Stimulated activated CD8-positive, alpha-beta memory T cell treated with anti-CD3 and anti-CD28 coated beads, Interleukin-4, amount 100 ng/mL, for 24 hours (primary cell): Measurements from ENCODE around the gene PHKB.
"Not testable (repeated sequence)": the region's sequence is repeated elsewhere in the genome, so short reads cannot be mapped to it uniquely, and the experiment has no call there.

ENCODE experiments used
- DNase-seq: peaks from one replicate; pipeline ENCODE4 v3.0.0-alpha.2; 2020; ENCODE audit warnings: low read depth

Gene PHKB

DNA sequence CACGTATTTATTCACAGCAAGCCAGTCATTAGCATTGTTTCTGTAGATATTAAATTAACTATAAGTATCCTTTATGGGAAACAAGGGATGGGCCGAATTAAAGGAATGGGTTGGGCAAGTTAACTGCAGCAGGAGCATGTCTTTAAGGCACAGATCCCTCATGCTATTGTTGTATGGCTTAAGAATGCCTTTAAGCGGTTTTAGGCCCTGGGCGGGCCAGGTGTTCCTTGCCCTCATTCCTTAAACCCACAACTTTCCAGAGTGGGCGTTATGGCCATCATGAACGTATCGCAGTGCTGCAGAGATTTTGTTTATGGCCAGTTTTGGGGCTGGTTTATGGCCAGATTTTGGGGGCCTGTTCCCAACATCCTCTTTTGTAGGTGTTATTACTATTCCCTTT lies 9.1 kb downstream of the PHKB start:
- DNase-seq = no peak

DNA sequence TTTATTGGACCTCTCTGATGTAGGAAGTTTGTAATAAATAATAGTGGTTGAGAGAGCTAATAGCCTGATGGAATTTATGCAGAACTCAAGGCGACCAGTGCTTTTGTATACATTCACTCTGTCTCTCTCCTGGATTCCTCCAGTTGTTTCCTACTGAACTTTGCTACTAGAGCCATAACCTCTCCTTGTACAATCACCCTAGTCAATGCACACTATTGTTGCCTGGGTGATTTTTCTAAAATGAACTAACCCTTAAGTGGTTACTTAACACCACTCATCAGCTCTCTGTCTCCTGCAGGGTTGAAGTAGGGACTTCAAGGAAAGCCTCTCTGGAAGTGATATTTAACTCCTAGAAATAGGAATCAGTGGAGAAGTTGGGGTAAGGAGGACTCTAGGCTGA lies 9.7 kb downstream of the PHKB start:
- DNase-seq = no peak

GRCh38 chr16:47473004-47473403 lies 11.9 kb downstream of the PHKB start:
- not testable (repeated sequence) for DNase-seq

DNA sequence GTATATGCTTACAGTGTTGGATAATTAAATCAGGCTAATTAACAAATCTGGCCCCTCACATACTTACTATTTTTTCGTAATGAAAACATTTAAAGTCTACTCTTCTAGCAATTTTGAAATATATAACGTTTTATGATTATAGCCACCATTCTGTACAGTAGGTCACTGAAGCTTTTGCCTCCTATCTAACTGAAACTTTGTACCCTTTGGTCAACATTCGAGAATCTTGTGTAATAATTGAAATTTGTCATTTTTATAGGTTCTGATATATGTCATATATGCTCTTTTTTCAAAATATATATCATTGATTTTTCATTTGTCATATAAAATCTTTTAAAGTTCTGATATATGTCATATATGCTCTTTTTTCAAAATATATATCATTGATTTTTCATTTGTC lies 12.7 kb downstream of the PHKB start:
- no peak for DNase-seq

DNA sequence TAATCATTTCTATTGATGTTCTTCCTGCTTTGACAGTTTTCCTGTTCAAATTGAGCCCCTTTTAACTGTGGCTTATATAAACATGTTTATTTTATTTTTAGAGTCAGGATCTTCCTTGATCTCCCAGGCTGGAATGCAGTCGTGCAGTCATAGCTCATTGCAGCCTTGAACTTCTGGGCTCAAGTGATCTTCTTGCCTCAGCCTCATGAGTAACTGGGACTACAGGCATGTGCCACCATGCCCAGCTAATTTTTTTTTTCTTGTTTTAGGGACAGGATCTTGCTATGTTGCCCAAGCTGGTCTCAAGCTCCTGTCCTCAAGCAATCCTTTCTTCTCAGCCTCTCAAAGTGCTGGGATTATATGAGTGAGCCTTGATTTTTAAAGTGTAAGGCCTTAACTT lies 14.7 kb downstream of the PHKB start:
- DNase-seq = no peak

- DNase-seq = no peak
Observed at GRCh38 chr16:47476654-47477345, 15.7 kb downstream of the PHKB start.

DNA sequence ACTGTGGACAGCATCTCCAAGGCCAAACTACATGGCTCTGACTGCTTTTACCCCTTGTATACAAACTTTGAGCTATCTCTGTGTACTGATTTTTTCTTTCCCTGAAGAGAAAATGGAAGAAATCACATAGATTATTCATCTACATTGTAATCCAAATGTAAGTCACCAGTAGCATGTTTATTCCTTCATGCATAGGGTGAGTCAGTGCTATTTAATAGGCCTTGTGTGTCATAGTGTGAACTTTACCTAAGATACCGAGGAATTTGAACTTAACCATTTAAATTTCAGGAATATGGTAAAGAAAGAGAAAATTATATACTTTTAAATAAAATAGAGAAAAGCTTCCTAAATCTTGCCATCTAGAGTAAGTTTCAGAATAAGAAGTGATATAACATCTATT lies 16.5 kb downstream of the PHKB start:
- DNase-seq = no peak

DNA sequence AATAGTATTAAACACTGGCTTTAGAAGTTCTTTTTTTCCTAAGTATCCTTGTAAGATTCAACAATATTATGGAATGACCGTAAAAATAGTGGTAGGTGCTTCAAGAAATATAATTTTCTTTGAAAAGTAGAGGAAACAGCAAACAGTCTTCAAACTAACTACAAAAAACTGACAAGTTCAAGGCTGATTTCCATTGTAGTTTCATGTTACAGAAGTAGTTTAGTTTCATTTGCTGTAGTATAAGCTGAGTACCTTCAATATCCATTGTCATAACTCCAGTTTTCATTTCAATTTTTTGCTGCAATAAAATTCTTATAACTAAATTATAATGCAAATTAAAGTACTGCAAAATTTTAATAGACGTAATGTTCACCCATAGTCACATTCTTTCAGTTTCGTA lies 19.3 kb downstream of the PHKB start:
- no peak for DNase-seq

- DNase-seq = no peak
Observed at GRCh38 chr16:47481698-47482374, 20.7 kb downstream of the PHKB start.

- no peak for DNase-seq
Observed at GRCh38 chr16:47483616-47484015, 22.5 kb downstream of the PHKB start.

DNA sequence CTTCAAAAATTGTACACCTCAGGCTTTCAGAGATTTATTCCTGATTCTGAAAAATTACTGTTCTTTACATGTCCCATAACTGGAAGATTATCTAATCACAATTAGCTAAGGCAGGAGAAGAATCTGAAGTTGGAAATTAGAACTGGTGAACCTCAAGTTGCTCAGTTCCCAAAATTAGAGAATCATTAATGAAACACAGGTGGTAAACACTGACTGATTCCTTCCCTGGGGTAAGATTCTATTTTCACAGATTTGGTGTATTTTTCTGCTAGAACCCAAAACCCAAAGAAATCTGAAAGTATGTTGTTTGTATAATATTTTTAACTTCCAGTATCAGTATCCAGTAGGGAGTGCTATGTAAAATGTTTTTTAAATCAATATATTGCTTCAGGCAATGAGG lies 25.7 kb downstream of the PHKB start:
- no peak for DNase-seq

- DNase-seq = no peak
Observed at GRCh38 chr16:47488051-47488450, 26.9 kb downstream of the PHKB start.

DNA sequence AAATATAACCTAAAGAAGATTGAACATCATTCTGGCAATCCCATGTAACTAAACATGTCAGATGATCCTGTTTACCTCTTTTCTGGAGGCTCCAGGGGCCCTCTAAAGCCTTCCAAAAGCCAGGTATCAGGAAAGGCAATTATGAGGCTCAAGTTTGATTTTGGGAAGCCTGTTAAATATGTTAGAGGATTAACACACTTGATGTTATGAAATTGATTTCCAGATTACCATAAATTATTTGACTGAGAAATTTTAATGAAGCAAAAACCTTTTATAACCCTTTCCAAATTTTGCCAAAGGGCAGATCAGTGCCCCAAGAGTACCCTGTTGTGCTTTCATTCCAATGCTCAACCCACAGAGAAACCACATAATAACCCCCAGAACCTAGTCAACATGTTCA lies 29.3 kb downstream of the PHKB start:
- DNase-seq = no peak

- DNase-seq = no peak
Observed at GRCh38 chr16:47492036-47492427, 30.9 kb downstream of the PHKB start.

DNA sequence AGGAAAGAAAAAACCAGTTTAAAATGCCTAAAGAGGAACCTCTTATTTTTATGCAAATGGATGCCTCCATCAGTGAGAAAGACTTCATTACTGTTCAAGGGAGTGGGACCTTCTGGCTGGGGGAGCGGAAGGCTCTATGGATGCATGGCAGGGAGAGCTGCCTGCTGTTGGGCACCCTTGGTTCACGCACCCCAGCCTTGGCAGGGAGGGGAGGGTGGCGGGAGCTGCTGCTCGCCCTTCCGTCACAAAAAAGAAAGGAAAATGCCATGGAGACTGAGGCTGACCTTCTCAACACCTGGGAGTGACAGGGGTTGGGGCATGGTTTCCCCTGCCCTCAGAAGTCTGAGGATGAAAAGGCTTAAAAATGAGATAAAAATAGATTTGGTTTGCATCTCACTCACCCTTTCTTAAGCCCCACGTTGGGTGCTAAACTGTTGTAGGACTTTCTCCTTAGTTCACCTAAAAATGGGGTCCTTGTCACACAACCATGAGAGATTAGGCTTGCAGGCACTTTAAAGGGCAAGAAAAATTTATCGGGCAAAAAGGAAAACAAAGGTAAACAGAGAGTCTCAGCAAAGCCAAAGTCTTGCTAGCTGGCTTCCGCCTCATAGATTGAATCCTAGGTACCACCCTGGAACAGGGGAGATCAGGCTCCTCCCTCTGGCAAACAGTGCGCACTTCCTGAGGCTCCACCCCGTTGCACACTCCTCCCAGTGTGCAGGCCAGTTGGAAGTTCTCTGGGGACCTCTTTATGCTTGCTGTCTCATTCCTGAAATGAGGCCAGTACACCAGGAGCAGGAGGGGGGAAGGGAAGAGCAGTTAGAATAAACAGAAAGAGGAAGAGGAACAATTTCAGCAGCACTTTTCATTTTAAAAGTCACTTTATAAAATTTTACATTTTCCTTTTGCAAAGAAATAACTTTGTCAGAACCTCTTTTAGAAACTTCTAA lies 31.6 kb downstream of the PHKB start:
- no peak for DNase-seq

GRCh38 chr16:47493381-47494337 lies 32.5 kb downstream of the PHKB start:
- no peak for DNase-seq

DNA sequence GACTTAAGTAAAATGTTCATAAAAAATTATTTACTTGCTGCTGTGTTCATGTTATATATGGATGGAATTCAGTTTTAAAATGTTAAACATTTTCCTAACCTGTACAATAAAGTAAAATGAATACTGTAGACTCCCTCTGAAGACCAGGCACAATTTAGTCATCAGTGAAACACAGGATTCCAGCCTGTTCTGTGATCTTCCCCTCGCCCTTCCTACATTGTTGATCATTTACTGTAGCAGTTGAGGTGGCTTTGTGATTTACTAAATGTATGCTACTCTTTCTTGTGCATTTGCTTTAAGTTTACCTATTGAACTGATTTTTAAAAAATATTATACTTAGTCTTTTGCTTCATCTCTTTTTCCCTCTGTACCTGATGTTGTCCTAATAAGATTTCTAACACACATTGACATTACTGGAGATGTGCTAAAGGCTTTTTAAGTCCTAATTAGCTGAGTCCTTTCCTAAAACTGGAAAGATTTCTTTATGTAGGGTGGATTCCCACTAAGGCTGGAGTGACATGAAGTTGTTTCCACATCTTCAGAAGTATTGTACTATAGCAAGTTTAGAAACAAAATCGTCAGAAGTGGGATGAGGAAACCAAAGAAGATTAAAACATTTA lies 38.1 kb downstream of the PHKB start:
- DNase-seq = no peak

DNA sequence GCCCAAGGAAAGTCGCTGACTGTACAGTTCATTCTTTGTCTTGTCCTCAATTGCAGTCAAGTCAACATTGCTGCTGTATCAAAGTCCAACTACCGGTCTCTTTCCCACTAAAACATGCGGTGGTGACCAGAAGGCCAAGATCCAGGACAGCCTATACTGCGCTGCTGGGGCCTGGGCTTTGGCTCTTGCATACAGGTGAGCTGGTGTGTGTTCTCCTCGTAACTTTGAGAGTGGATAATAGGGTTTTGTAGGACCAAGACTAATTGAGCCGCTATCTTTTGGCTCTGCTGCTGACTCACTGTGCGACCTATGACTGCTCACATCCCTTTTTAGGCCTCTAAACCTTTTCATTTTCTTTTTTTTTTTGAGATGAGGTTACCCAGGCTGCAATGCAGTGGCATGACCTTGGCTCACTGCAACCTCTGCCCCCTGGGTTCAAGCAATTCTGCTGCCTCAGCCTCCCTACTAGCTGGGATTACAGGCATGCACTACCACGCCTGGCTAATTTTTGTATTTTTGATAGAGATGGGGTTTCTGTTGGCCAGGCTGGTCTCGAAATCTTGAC lies 38.7 kb downstream of the PHKB start:
- DNase-seq = no peak

GRCh38 chr16:47503936-47504335 lies 42.8 kb downstream of the PHKB start:
- DNase-seq = no peak

GRCh38 chr16:47504599-47504998 lies 43.5 kb downstream of the PHKB start:
- DNase-seq = no peak

DNA sequence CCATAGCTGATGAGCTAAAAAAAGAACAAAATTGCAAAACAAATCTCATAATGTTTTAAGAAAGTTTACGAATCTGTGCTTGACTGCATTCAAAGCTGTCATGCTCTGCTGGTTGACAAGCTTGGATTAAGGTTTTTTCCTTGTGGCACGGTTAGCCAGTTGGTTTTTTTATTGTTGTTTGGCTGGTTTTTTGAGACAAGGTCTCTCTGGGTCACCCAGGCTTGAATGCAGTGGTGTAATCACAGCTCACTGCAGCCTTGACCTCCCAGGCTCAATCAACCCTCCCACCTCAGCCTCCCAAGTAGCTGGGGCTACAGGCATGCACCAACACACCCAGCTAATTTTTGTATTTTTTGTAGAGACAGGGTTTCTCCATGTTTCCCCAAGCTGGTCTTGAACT lies 45.7 kb downstream of the PHKB start:
- no peak for DNase-seq
